Myocyte (in vitro differentiated cells): Measurements from ENCODE around the gene SKAP1. TPM values are rescaled to one million over a fixed set of nuclear protein-coding genes. Genes with fewer than 3 reads are reported as not detected.

ENCODE experiments used
- DNase-seq: peaks from one replicate; pipeline ENCODE4 v3.0.0-alpha.2; 2012; ENCODE audit warnings: low read depth
- total RNA-seq: library from RNA; depleted of rRNA; stranded (reverse); fragments of >200 nt; gene quantifications from 2 replicates; pipeline ENCODE4 v1.2.3, GENCODE V29; 2014

The SKAP1 gene
- total RNA-seq, 1 donor from 2014 or later = not detected

DNA sequence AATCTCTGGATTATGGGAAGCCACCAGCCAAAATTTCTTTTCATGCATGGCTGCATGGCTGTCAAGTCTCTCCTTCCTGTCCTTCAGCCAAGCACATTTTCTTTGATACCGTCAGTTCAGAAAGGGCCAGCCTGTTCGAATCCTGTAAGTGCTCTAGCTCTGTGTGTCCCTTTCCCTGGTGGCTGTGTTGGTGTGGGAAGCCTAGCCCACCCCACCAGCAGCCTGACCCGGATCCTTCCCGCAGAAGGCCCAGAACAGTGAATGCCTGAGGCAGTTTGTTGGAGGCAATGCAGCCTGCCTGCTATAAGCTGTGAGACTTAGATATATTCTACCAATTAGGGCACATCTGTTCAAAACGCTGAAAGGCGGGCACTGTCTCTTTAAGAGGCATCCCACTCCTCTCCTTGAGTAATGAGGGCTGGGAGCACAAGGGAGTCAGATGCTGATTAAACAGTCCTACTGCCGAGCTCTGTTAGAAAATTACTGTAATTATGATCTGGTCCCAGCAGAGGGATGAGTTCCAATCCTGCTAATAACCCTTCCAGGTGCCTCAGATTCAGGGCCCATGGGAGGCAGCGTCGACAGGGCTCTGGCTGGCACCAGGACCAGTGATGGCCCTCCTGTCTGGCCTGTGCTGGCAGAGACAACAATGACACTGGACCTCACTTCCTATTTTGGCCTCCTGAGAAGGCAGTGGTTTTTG is 304.0 kb downstream of the SKAP1 start:
- DNase-seq = no peak

DNA sequence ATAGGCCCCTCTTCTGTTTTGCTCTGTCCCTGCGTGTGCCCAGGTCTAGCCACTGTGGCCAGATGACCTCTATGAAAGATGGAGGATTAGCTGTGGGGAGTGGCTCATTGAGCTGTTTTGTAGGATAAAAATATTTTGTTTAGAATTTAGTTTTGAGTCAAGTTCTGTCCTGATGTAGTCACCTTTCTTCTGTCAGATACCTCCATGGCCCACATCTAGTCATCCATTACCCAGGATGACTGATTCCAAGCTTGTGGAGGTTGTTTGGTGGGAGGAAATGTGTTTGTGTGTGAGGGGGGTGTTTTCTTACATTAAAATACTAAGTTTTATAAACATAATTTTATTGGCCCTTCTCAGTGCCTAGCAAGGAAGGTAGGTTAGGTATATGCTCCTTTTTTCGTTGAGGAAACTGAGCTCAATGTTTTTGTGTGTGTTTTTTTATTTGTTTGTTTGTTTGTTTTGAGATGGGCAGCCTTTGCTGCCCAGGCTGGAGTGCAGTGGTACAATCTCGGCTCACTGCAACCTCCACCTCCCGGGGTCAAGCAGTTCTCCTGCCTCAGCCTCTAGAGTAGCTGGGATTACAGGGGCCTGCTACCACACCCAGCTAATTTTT is 306.1 kb downstream of the SKAP1 start:
- DNase-seq = no peak

DNA sequence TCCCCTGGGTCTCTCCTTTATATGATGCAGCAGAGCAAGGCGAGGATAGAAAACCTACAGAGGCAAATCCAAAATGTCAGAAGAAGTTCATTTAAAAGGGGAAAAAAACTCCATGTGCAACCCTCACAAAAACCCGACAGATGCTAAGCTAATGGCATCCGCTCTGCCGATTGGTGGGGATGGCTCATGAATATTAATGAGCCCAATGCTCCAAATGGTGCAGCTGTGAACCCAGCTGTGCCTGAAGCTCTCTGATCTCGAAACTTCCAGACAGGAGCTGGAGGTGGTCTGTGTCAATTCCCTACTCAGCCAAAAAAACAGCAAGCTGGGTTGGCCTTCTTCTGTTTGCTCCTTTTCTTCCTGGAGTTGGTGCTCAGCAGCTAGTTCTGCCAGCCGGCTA is 306.9 kb downstream of the SKAP1 start:
- DNase-seq = no peak

DNA sequence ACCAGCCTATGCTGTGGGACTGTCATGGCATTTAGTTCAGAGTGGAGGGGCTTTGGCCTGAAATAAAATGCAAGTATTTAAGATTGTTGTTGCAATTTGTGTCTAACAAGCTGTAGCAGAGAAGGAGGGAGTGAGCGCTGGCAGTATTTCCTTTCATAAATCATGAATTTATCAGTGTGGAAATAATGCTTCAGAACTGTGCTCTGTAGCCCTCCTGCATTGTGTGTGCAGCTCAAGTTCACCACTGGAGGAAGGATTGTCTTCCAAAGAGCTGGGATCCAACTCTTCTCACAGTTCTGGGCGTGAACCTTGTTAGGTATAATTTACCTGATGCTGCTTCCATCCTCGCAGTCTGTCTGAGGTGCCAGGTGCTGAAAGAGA is 307.4 kb downstream of the SKAP1 start:
- no peak for DNase-seq

DNA sequence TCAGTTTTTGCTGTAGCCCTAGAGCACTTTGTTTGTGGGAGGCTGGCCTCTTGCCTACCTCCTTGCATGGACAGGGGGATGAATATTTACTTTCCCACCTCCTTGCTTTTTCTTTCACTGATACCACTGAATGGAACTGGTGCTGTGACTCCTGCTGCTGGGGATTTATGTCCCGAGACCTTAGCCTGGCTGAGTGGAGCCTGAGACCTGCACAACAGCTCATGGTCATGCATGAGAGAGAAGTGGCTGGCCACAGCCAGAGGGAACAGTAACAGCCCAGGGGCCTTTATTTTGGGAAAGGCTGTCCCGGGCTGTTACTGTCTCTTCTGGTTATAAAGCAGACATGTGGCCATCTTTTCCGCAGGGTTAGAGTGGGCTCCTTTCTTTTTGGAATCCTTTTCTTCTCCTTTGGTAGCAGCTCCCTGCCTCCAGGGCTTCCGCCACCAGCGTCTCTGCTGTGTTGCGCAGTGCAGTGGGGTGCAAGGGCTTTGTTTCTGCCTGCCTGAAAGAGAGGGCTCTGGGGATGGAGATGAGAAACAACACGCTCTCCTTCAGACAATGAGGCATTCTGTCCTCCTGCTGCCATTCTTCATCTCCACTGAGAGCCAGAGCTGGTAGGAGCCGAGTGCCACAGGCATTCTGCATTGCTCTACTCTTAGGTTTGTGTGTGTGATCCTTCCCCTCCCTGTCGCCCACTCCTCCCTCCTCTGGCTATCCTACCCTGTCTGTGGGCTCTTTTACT is 307.9 kb downstream of the SKAP1 start:
- DNase-seq = no peak

DNA sequence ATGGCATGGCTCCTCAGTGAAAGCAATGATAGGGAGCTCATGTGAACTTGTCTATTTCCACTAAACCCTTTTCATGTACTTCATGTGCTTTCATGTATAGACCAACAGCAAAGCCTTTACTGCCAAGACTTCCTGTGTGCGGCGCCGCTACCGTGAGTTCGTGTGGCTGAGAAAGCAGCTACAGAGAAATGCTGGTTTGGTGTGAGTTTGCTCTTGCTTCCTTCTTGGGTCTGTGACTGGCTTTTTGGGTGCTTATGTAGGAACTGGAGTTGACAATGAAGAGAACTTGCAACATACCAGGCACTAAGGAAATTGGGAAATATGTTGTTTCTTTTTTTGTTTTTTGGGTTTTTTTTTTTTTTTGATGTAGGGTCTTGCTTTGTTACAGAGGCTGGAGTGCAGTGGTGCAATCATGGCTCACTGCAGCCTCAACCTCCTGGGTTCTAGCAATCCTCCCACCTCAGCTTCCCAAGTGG is 316.8 kb downstream of the SKAP1 start:
- DNase-seq = no peak

DNA sequence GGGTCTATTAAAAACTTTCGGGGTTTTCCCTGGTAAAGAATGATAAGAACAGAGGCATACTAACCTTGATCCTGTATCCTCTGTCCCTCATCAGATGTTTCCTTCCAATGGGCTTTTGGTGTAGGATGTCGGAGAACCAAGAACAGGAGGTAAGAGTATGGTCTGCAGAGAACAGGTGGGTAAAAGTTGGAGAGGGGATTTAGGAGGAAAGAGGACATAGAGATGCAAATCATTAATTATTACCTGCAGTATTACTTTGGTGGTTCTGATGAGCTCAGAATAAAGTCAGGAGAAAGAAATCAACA is 318.1 kb downstream of the SKAP1 start:
- DNase-seq = no peak

DNA sequence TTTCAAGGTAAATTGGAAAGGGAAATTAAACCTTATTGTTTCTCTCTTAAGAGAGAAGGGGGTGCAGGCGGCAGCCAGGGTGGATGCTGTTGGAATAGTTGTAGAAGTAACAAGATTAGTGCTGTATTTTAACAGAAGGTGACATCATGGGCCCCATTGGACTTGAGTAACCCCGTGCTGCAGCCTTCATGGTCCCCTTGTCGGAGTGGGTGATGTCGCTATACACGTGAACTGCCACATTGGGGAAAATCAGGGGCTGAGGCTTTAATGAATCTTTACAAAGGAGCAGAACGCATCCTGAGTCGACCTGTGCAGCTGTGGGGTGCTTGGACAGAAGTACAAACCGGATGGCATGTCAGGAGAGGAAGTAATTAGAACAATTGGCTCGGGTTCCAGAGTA is 319.3 kb downstream of the SKAP1 start:
- no peak for DNase-seq

DNA sequence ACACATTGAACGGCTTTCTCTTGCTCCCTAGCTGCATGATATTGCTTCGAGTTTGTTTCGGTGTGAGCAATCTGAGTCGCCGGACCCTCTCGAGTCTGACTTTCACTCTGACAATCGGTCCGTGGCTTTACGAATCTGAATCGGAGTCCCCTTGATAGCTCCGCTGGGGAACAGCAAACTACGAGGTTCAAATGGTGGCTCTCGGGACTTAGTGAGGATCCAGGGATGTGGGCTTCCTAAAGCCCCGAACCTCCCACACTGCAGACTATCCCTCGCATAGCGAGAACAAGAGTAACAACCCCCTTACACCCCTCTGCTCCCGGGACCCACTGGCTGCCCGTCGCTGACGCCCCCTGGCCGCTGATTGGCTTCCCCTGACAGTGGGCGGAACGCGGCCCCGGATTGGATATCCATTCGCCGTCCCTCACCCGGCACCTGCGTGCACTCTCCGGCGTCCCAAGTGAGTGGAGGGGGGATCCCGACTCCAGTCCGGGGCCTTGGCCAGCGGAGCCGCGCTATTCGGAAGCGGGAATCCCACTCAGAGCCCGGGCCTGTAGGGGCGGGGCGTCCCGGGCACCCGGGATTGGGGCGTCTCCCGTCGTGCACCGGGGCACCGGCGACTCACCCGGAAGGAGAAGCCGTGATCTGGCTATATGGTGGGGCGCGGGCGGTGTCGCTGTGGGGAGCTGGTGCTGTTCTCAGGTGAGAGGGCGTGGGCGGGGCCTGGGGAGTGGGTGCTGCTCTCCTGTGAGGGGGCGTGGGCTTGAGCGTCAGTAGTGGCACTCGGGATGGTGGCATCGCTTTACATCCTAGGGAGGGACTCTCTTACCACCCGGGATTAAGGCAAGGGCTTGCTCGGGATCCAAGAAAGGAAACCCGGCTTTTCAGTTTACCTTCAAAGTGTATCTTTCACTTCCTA is 322.6 kb downstream of the SKAP1 start, which contains the start of gene SNX11:
TSS of gene SNX11 (plus strand) at position 630 of the 919 bp plus-strand sequence. CDS start 4,278 bp downstream, outside the sequence.
- DNase-seq = peak; percentile 91

DNA sequence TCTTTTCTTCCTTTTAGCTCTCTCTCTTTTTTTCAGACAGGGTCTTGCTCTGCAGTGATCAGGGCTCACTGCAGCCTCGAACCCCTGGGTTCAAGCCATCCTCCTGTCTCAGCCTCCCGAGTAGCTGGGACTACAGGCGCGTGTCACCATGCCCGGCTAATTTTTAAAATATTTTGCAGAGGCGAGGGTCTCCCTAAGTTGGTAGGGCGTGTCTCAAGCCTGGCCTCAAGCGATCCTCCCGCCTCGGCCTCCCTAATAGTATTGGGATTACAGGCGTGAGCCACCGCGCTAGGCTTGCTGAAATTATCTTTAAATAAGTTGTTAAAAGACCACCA is 323.2 kb downstream of the SKAP1 start:
- DNase-seq = no peak

DNA sequence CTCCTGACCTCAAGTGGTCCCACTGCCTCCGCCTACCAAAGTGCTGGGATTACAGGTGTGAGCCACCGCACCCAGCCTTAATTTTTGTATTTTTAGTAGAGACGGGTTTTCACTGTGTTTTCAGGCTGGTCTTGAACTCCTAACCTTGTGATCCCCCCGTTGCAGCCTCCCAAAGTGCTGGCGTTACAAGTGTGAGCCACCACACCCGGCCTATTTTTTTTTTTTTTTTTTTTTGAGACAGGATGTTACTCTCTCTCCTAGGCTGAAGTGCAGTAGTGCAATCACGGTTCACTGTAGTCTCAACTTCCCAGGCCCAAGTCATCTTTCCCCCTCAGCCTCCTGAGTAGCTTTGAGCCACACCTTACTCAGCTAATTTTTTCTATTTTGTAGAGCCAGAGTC is 325.6 kb downstream of the SKAP1 start:
- DNase-seq = no peak

DNA sequence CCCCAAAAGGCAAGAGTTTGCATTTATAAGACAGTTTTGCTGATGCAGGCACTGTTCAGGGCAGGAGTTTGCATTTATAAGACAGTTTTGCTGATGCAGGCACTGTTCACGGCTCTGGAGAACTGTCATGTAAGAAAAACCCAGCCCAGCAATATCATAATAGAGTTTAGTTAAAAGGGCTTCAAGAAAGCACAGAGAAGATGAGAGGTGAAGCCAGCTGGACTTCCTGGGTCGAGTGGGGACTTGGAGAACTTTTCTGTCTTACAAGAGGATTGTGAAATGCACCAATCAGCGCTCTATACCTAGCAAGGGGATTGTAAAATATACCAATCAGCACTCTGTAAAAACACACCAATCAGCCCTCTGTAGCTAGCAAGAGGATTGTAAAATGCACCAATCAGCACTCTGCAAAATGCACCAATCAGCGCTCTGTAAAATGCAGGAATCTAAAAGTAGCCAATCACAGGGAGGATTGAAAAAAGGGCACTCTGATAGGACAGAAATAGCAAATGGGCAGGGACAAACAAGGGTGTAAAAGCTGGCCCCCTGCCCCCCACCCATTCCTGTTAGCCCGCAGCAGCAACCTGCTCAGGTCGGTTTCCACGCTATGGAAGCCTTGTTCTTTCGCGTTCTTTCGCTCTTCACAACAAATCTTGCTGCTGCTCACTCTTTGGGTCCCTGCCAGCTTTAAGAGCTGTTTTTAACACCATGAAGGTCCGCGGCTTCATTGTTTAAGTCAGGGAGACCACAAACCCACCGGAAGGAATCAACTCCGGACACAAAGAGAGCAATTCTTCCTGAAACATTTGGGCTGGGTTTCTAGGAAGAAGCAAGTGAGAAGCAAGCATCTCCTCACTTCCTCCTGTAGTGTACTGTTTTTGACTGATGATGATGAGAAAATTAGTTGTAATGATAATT is 327.0 kb downstream of the SKAP1 start:
- no peak for DNase-seq

DNA sequence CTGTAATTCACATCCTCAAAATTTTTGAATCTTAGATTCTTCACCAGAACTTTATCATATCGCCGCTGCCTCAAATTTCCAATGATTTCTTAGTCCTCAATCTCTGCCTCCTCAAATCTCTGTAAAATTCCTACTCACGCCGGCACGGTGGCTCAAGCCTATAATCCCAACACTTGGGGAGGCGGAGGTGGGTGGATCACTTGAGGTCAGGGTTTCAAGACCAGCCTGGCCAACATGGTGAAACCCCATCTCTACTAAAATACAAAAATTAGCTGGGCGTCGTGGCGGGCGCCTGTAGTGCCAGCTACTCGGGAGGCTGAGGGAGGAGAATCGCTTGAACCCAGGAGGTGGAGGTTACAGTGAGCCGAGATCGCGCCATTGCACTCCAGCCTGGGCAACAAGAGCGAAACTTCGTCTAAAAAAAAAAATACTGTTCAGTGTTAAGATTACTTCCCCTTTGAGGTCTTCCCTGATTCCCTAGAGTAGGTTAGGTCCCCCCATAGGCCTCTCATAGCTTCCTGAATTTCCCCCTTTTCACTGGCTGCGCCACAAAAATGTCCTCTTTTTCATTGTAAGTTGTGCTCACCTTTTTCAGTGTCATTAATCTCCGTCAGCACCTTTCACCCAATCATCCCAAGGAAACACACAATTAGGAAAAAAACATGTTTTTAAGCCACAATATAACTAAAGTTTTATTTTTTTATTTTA is 327.8 kb downstream of the SKAP1 start:
- DNase-seq = no peak

DNA sequence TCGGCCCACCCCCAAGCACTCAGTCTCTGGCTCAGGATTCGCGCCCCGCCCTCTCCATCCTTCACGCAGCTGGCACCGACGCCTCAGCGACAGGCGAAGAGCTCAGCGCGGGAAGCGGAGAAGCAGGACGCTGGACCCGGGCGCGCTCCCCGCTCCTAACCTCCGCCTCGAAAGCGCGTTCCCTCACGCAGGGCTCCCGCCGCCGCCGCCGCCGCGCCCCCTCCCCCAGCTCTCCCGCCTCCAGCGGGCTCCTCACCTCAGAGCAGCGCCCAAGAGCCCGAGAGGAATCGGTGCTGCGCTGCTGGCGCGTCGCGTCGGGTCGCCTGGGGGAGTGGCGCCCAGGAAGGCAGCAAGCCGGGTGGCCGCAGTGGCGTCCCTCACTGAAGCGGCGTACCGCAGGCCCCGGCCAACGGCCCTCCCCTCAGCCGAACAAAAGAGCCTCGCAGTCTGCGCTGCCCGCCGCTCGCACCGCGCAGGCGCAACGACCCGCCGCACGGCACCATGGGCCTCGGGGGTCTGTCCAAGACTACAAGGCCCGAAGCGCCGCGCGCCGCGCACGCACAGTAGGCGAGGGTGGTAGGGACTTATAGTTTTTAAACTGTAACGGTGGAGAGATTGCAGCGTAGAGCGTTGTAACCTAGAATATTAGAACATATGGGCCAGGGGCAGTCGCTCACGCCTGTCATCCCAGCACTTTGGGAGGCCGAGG is 328.8 kb downstream of the SKAP1 start, which contains the start of gene CBX1:
TSS of gene CBX1 (minus strand) at position 467 of the 709 bp plus-strand sequence. CDS start 24,474 bp downstream, outside the sequence.
- peak; percentile 95 for DNase-seq

DNA sequence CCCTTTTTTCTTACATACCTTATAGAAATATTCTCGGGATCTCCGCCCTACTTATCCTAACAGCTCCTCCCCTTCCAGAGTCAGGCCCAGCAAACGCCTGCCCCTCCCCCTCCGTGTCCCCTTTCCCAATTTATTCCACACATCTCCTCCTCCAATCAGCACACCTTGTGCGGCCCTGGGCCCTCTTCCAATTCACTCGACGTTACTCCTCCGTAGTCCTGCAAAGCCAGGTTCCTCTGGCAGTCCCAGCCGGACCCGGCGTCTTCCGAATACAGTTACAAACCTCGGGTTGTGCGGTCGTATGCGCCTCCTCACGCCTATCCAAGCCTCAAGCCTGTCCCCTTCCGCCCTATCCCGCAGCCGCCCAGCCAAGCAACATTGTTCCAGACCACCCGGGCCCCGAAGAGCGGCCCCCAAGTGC is 329.4 kb downstream of the SKAP1 start:
- peak; percentile 43 for DNase-seq

DNA sequence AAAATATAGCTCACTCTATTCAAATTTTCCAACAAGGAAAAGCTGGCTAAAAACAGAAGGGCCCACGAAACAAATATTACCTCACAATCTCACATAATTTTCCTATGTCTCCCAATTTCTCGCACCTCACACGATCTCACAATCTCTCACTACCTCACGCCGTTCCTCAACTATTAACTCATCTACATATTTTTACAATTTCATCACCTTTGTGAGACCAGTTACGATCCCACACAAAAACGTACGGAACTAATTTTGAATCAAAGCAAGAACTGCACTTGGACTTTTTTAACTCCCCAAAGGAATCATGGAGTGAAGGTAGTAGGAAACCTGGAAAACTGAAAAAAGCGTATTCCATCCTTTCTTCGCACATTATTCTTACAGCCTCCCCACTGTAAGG is 329.9 kb downstream of the SKAP1 start:
- no peak for DNase-seq

DNA sequence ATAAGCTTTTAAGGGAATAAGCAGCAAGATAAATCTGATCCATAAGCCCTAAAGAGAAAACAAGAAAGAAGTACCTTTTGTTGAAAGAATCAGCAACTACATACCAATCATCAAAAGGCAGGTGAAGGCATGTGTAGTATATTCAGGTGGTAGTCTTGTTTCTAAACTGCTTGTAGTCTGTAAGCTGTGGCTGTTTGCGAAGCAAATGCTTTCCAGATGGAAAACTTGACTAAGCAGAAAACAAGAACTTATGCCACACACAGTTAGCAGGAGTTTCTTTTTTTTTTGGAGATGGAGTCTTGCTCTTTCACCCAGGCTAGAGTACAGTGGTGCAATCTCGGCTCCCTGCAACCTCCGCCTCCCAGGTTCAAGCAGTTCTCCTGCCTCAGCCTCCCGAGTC is 334.4 kb downstream of the SKAP1 start:
- DNase-seq = no peak

DNA sequence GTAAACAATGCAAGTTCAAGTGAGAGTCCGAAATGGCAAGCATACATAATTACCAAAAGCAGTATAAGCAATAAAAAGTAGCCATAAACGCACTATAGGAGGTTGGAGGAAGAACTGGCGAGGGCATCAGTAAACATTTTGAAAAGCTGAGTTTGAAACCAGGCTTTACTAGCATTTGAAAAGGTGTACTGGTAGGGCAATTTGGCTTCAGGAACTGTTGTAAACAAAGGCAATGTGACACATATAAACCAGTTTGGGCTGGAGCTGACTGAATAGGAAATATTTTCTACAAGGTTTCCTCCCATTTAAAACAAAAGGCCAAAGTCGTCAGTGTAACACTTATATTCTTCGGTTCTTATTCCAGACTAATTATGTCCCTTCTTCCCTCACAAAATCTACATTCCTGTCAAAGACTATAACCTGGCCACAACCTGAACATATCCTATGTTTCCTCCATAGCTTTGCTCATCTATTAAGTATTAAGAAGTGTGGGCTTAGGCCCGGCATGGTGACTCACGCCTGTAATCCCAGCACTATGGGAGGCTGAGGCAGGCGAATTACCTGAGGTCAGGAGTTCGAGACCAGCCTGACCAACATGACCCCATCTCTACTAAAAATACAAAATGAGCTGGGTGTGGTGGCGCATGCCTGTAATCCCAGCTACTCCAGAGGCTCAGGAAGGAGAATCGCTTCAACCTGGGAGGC is 336.5 kb downstream of the SKAP1 start:
- DNase-seq = no peak
